H9 (cell line): ENCODE measurements around the gene COL4A1. TPM values are rescaled to one million over a fixed set of nuclear protein-coding genes. Genes with fewer than 3 reads are reported as not detected.

Experiments used
- DNase-seq: peaks from one replicate; pipeline ENCODE4 v3.0.0-alpha.2; 2017
- H2AFZ ChIP-seq: one replicate; pipeline ENCODE4 v1.6.1; 2013; ENCODE audit warnings: mild to moderate bottlenecking, low read length, control low read depth, moderate library complexity
- H2AK5ac ChIP-seq: 2 replicates; pipeline ENCODE4 v1.6.1; 2013; ENCODE audit warnings: low read length, control low read depth, mixed read lengths; ENCODE audit not compliant: insufficient read length
- H2BK120ac ChIP-seq: one replicate; pipeline ENCODE4 v1.6.1; 2013; ENCODE audit warnings: low read depth, mild to moderate bottlenecking, low read length, control low read depth, inconsistent platforms; ENCODE audit not compliant: poor library complexity, severe bottlenecking
- H2BK12ac ChIP-seq: 2 replicates; pipeline ENCODE4 v1.6.1; 2013; ENCODE audit warnings: low read length, control low read depth, mixed read lengths, low read depth; ENCODE audit not compliant: insufficient read length
- H2BK15ac ChIP-seq: 2 replicates; pipeline ENCODE4 v1.6.1; 2013; ENCODE audit warnings: low read depth, low read length, control low read depth
- H2BK20ac ChIP-seq: one replicate; pipeline ENCODE4 v1.6.1; 2013; ENCODE audit warnings: low read depth, mild to moderate bottlenecking, low read length, control low read depth, inconsistent platforms; ENCODE audit not compliant: poor library complexity, severe bottlenecking
- H2BK5ac ChIP-seq: 2 replicates; pipeline ENCODE4 v1.6.1; 2013; ENCODE audit warnings: low read length, control low read depth, mixed read lengths; ENCODE audit not compliant: insufficient read length
- H3K14ac ChIP-seq: 2 replicates; pipeline ENCODE4 v1.6.1; 2013; ENCODE audit warnings: low read length, control low read depth; ENCODE audit not compliant: insufficient read depth
- H3K18ac ChIP-seq: 2 replicates; pipeline ENCODE4 v1.6.1; 2013; ENCODE audit warnings: low read depth, mild to moderate bottlenecking, mixed read lengths, low read length, control low read depth; ENCODE audit not compliant: insufficient read length
- H3K23ac ChIP-seq: 2 replicates; pipeline ENCODE4 v1.6.1; 2013; ENCODE audit warnings: low read length, control low read depth, mixed read lengths, low read depth; ENCODE audit not compliant: insufficient read length
- H3K23me2 ChIP-seq: 2 replicates; pipeline ENCODE4 v1.6.1; 2013; ENCODE audit warnings: low read depth, mild to moderate bottlenecking, mixed read lengths, low read length, control low read depth; ENCODE audit not compliant: insufficient read length, poor library complexity, severe bottlenecking
- H3K27ac ChIP-seq: 2 replicates; pipeline ENCODE4 v1.5.1; 2013; ENCODE audit warnings: low read length, control low read depth, mixed read lengths, low read depth; ENCODE audit not compliant: insufficient read length
- H3K27me3 ChIP-seq: 2 replicates; pipeline ENCODE4 v1.6.1; 2013; ENCODE audit warnings: low read length, control low read depth, inconsistent platforms; ENCODE audit not compliant: insufficient read depth
- H3K4ac ChIP-seq: 2 replicates; pipeline ENCODE4 v1.6.1; 2013; ENCODE audit warnings: low read depth, mild to moderate bottlenecking, control low read depth, inconsistent platforms, low read length, moderate library complexity
- H3K4me1 ChIP-seq: 2 replicates; pipeline ENCODE4 v1.6.1; 2013; ENCODE audit warnings: low read length, control low read depth, inconsistent platforms; ENCODE audit not compliant: insufficient read depth
- H3K4me2 ChIP-seq: 2 replicates; pipeline ENCODE4 v1.6.1; 2013; ENCODE audit warnings: low read length, control low read depth, mixed read lengths; ENCODE audit not compliant: insufficient read length, insufficient read depth
- H3K56ac ChIP-seq: 2 replicates; pipeline ENCODE4 v1.6.1; 2013; ENCODE audit warnings: low read depth, mild to moderate bottlenecking, mixed read lengths, low read length, control low read depth; ENCODE audit not compliant: insufficient read length
- H3K79me1 ChIP-seq: 2 replicates; pipeline ENCODE4 v1.6.1; 2013; ENCODE audit warnings: low read depth, mild to moderate bottlenecking, moderate library complexity, low read length, control low read depth, inconsistent platforms; ENCODE audit not compliant: insufficient read depth, poor library complexity, severe bottlenecking
- H3K79me2 ChIP-seq: 2 replicates; pipeline ENCODE4 v1.6.1; 2013; ENCODE audit warnings: low read length, control low read depth, inconsistent platforms; ENCODE audit not compliant: insufficient read depth
- H3K9ac ChIP-seq: 2 replicates; pipeline ENCODE4 v1.6.1; 2013; ENCODE audit warnings: low read length, control low read depth, mixed read lengths; ENCODE audit not compliant: insufficient read length; ENCODE audit errors: extremely low read depth
- H3K9me3 ChIP-seq: one replicate; pipeline ENCODE4 v1.6.1; 2013; ENCODE audit warnings: low read depth, low read length, inconsistent platforms; ENCODE audit not compliant: control insufficient read depth
- H3T11ph ChIP-seq: one replicate; pipeline ENCODE4 v1.6.1; 2013; ENCODE audit warnings: mild to moderate bottlenecking, low read length, control low read depth, inconsistent platforms
- H4K20me1 ChIP-seq: one replicate; pipeline ENCODE4 v1.6.1; 2013; ENCODE audit not compliant: control insufficient read depth, insufficient read length, insufficient read depth
- H4K5ac ChIP-seq: 2 replicates; pipeline ENCODE4 v1.6.1; 2013; ENCODE audit warnings: low read depth, mild to moderate bottlenecking, mixed read lengths, low read length, control low read depth; ENCODE audit not compliant: insufficient read length
- H4K8ac ChIP-seq: replicated peaks from 2 replicates; pipeline ENCODE4 v1.6.1; 2013; ENCODE audit warnings: low read length, control low read depth, mixed read lengths, low read depth; ENCODE audit not compliant: insufficient read length
- H4K91ac ChIP-seq: 2 replicates; pipeline ENCODE4 v1.6.1; 2013; ENCODE audit warnings: low read depth, mild to moderate bottlenecking, moderate library complexity, mixed read lengths, low read length, control low read depth; ENCODE audit not compliant: insufficient read length
- H3K27ac Mint-ChIP-seq, 3 experiments: 2 replicates in 2 of 3; 3 replicates in 1 of 3; pipeline ENCODE4 v1.8.0; 2020 to 2021; ENCODE audit warnings: mixed read lengths in 3 of 3, mild to moderate bottlenecking in 1 of 3, moderate library complexity in 1 of 3
- H3K27me3 Mint-ChIP-seq: 2 replicates; pipeline ENCODE4 v1.8.0; 2021; ENCODE audit warnings: low read depth, mild to moderate bottlenecking, moderate library complexity, mixed read lengths
- H3K36me3 Mint-ChIP-seq, 3 experiments: 2 replicates in 2 of 3; 3 replicates in 1 of 3; pipeline ENCODE4 v1.8.0; 2020 to 2021; ENCODE audit warnings: low read depth in 3 of 3, mixed read lengths in 3 of 3; ENCODE audit not compliant: insufficient read depth in 1 of 3
- H3K4me1 Mint-ChIP-seq, 2 experiments: 2 replicates each; pipeline ENCODE4 v1.8.0; 2020; ENCODE audit warnings: mixed read lengths in 2 of 2
- H3K4me3 Mint-ChIP-seq, 2 experiments: 2 replicates in 1 of 2; 3 replicates in 1 of 2; pipeline ENCODE4 v1.8.0; 2020 to 2021; ENCODE audit warnings: mild to moderate bottlenecking in 2 of 2, mixed read lengths in 2 of 2, moderate library complexity in 1 of 2
- H3K9me3 Mint-ChIP-seq, 2 experiments: 2 replicates in 1 of 2; 3 replicates in 1 of 2; pipeline ENCODE4 v1.8.0; 2020; ENCODE audit warnings: mild to moderate bottlenecking in 2 of 2, mixed read lengths in 2 of 2, moderate library complexity in 1 of 2
- CTCF ChIP-seq: fragments of 200-600 bp; sonication (generic); conservative IDR thresholded peaks from 3 replicates; pipeline ENCODE4 v1.8.0; 2021; ENCODE audit warnings: antibody characterized with exemption, mild to moderate bottlenecking
- WGBS: extraction: QIAGEN DNeasy Blood & Tissue Kit; methylation state at CpG from one replicate; pipeline ENCODE4 v1.1.7; 2013; ENCODE audit warnings: missing lambda C conversion rate, low lambda C conversion rate, mixed read lengths; ENCODE audit not compliant: insufficient read length; ENCODE audit errors: extremely low coverage; 5-methylcytosine and 5-hydroxymethylcytosine counted together
- total RNA-seq: library from RNA; stranded (reverse); gene quantifications from 2 replicates; pipeline ENCODE4 v1.2.1, GENCODE V29; 2021

COL4A1 gene
- total RNA-seq, 1 experiment from 2014 or later: 73.1 TPM

GRCh38 chr13:110137680-110138009, 169.3 kb downstream of the COL4A1 start:
- Histone ChIP-seq H2BK12ac (no peak overlapping the region), H3K27ac (no peak overlapping the region), H3K9me3 (no peaks in the 10 kb centered on the region), H3K56ac (no peak overlapping the region), H2AK5ac (no peak overlapping the region), H3K9ac (no peak overlapping the region), H3K23ac (no peak overlapping the region), H2BK15ac (no peak overlapping the region), H4K8ac (no peak overlapping the region), H3K27me3 (no peaks in the 10 kb centered on the region; the same call in 1 of the 2 replicates), H3K4me2 (peak overlapping the region; percentile 65), H4K5ac (no peak overlapping the region), H2AFZ (no peak overlapping the region), H2BK5ac (no peak overlapping the region), H2BK120ac (no peak overlapping the region), H3K18ac (no peak overlapping the region), H3K4me1 (peaks cover 7% of the 10 kb centered on the region; the same call in 1 of the 2 replicates), H3T11ph (no peak overlapping the region), H3K4ac (no peak overlapping the region), H3K79me1 (no peaks in the 10 kb centered on the region), H3K23me2 (peaks cover 11% of the 10 kb centered on the region), H3K79me2 (no peaks in the 10 kb centered on the region), H4K20me1 (no peaks in the 10 kb centered on the region), H4K91ac (no peak overlapping the region), H3K14ac (no peak overlapping the region), H2BK20ac (no peak overlapping the region)
- Mint-ChIP-seq H3K27me3 (peaks cover 32% of the 10 kb centered on the region), H3K4me1 (peaks cover 47 to 51% of the 10 kb centered on the region in 2 experiments), H3K27ac (no peak overlapping the region), H3K36me3 (no peaks in the 10 kb centered on the region), H3K9me3 (no peaks in the 10 kb centered on the region), H3K4me3 (peak overlapping the region; percentile 74 to 88)
- TF ChIP-seq CTCF: peak; percentile 38; the same call in 2 of the 3 replicates
- WGBS: no CpG with 5 or more reads among the region's 7 CpGs
- no peak for DNase-seq
